OCI-LY3 (cell line): ENCODE results near the gene RFX2.

Experiments used
- H2AFZ ChIP-seq: fragments of 200-600, 300-600 bp; shearing (Covaris generic); 2 replicates; pipeline ENCODE4 v1.6.0; 2014; ENCODE audit warnings: antibody characterized with exemption, low read depth, low read length
- H3K27ac ChIP-seq: fragments of 200-600, 300-600 bp; sonication (generic); 2 replicates; pipeline ENCODE4 v1.5.1; 2014; ENCODE audit warnings: mild to moderate bottlenecking, low read length, moderate library complexity, mixed read lengths
- H3K27me3 ChIP-seq: fragments of 200-600, 300-600 bp; sonication (generic); 2 replicates; pipeline ENCODE4 v1.6.1; 2014; ENCODE audit warnings: low read depth, low read length, mixed read lengths
- H3K36me3 ChIP-seq: fragments of 200-600, 300-600 bp; sonication (generic); replicated peaks from 2 replicates; pipeline ENCODE3; 2014; ENCODE audit warnings: low read depth, low read length, mixed read lengths
- H3K4me1 ChIP-seq: fragments of 300-600, 200-600 bp; sonication (generic); 2 replicates; pipeline ENCODE4 v1.6.1; 2014; ENCODE audit warnings: low read length, mixed read lengths
- H3K4me2 ChIP-seq: fragments of 200-600, 300-600 bp; sonication (generic); 2 replicates; pipeline ENCODE4 v1.6.1; 2014; ENCODE audit warnings: low read length, mixed read lengths
- H3K4me3 ChIP-seq: fragments of 300-600, 200-600 bp; sonication (generic); 2 replicates; pipeline ENCODE4 v1.5.1; 2014; ENCODE audit warnings: antibody characterized with exemption, mild to moderate bottlenecking, low read length, moderate library complexity
- H3K79me2 ChIP-seq: fragments of 300-600, 200-600 bp; shearing (Covaris generic); 2 replicates; pipeline ENCODE4 v1.6.1; 2014; ENCODE audit warnings: mild to moderate bottlenecking, low read length, mixed read lengths
- H3K9ac ChIP-seq: fragments of 300-600, 200-600 bp; shearing (Covaris generic); 2 replicates; pipeline ENCODE4 v1.6.0; 2014; ENCODE audit warnings: mild to moderate bottlenecking, low read length, moderate library complexity
- H3K9me3 ChIP-seq: fragments of 200-600, 300-600 bp; shearing (Covaris generic); 2 replicates; pipeline ENCODE4 v1.6.1; 2014; ENCODE audit warnings: low read length, mixed read lengths; ENCODE audit not compliant: insufficient read depth
- H4K20me1 ChIP-seq: fragments of 200-600, 300-600 bp; sonication (generic); 2 replicates; pipeline ENCODE4 v1.6.1; 2016; ENCODE audit warnings: low read length, mixed read lengths; ENCODE audit not compliant: insufficient read depth
- CTCF ChIP-seq: fragments of 200-600, 300-600 bp; sonication (generic); IDR thresholded peaks from 2 replicates; pipeline ENCODE4 v1.5.1; 2014; ENCODE audit warnings: antibody characterized with exemption, low read length, low read depth
- EZH2phosphoT487 ChIP-seq: fragments of 200-600 bp; shearing (Covaris generic); IDR thresholded peaks from 2 replicates; pipeline ENCODE4 v1.6.1; 2018; ENCODE audit warnings: antibody characterized with exemption, mixed run types, low read depth

Gene RFX2

GRCh38 chr19:6005321-6006069, 104.8 kb downstream of the RFX2 start:
- H4K20me1 ChIP-seq = no peaks in the 10 kb centered on the region
- H3K79me2 ChIP-seq = no peaks in the 10 kb centered on the region
- H3K27me3 ChIP-seq = no peaks in the 10 kb centered on the region
- no peak overlapping the region for H3K4me2 ChIP-seq
- TF ChIP-seq EZH2phosphoT487 (no peak), CTCF (no peak)
- H2AFZ ChIP-seq = no peak overlapping the region
- no peak overlapping the region for H3K9ac ChIP-seq
- no peak overlapping the region for H3K27ac ChIP-seq
- H3K36me3 ChIP-seq = no peaks in the 10 kb centered on the region
- no peak overlapping the region for H3K4me3 ChIP-seq
- no peaks in the 10 kb centered on the region for H3K9me3 ChIP-seq
- H3K4me1 ChIP-seq = no peaks in the 10 kb centered on the region

GRCh38 chr19:6003976-6004375, 106.3 kb downstream of the RFX2 start:
- no peaks in the 10 kb centered on the region for H3K36me3 ChIP-seq
- TF ChIP-seq EZH2phosphoT487 (no peak), CTCF (no peak)
- no peak overlapping the region for H3K27ac ChIP-seq
- H3K9me3 ChIP-seq = no peaks in the 10 kb centered on the region
- H3K4me1 ChIP-seq = no peaks in the 10 kb centered on the region
- no peaks in the 10 kb centered on the region for H3K79me2 ChIP-seq
- no peaks in the 10 kb centered on the region for H3K27me3 ChIP-seq
- H4K20me1 ChIP-seq = no peaks in the 10 kb centered on the region
- no peak overlapping the region for H3K9ac ChIP-seq
- no peak overlapping the region for H3K4me2 ChIP-seq
- no peak overlapping the region for H3K4me3 ChIP-seq
- no peak overlapping the region for H2AFZ ChIP-seq

- no peak overlapping the region for H3K27ac ChIP-seq
- H3K27me3 ChIP-seq = no peaks in the 10 kb centered on the region
- no peak overlapping the region for H3K9ac ChIP-seq
- H3K79me2 ChIP-seq = no peaks in the 10 kb centered on the region
- no peaks in the 10 kb centered on the region for H4K20me1 ChIP-seq
- no peaks in the 10 kb centered on the region for H3K36me3 ChIP-seq
- H2AFZ ChIP-seq = no peak overlapping the region
- no peaks in the 10 kb centered on the region for H3K4me1 ChIP-seq
- H3K4me2 ChIP-seq = no peak overlapping the region
- TF ChIP-seq EZH2phosphoT487 (no peak), CTCF (no peak)
- no peak overlapping the region for H3K4me3 ChIP-seq
- H3K9me3 ChIP-seq = no peaks in the 10 kb centered on the region
These were observed 107.7 kb downstream of the RFX2 start for GRCh38 chr19:6002591-6002990.

- no peaks in the 10 kb centered on the region for H3K27me3 ChIP-seq
- no peaks in the 10 kb centered on the region for H3K4me1 ChIP-seq
- H3K27ac ChIP-seq = no peak overlapping the region
- no peak overlapping the region for H3K4me2 ChIP-seq
- no peaks in the 10 kb centered on the region for H3K9me3 ChIP-seq
- no peak overlapping the region for H2AFZ ChIP-seq
- no peak overlapping the region for H3K4me3 ChIP-seq
- no peaks in the 10 kb centered on the region for H4K20me1 ChIP-seq
- H3K36me3 ChIP-seq = no peaks in the 10 kb centered on the region
- no peak for TF ChIP-seq CTCF
- no peak for TF ChIP-seq EZH2phosphoT487
- no peak overlapping the region for H3K9ac ChIP-seq
- no peaks in the 10 kb centered on the region for H3K79me2 ChIP-seq
These were observed 110.0 kb downstream of the RFX2 start for GRCh38 chr19:6000228-6000847.
